Endometrial microvascular endothelial cells (primary cell): ENCODE results near the gene CEP72. TPM values are rescaled to one million over a fixed set of nuclear protein-coding genes. Genes with fewer than 3 reads are reported as not detected.

Source experiments
- in situ Hi-C: cut with HindIII; loops from 2 replicates; pipeline ENCODE4 v1.10.0; 2017; ENCODE audit warnings: low sequenced_read_pairs, low pct_unique_long_range_greater_than_20kb; ENCODE audit errors: inconsistent ontology term
- total RNA-seq: library from RNA; depleted of rRNA; stranded (reverse); fragments of >200 nt; gene quantifications from one replicate; pipeline ENCODE4 v1.2.3, GENCODE V29; 2015; ENCODE audit errors: inconsistent ontology term

Gene CEP72
- total RNA-seq, 1 donor from 2014 or later: 8.9 TPM

- in situ Hi-C loops: loop anchor here (10.0 kb wide), 1 partner anchor 241 kb away; no protein-coding TSS in a partner anchor
Measured at GRCh38 chr5:663436-664342, 51.5 kb downstream of the CEP72 start.

GRCh38 chr5:664343-664993 is 52.3 kb downstream of the CEP72 start:
- in situ Hi-C loops: loop anchor here (10.0 kb wide), 1 partner anchor 240 kb away; no protein-coding TSS in a partner anchor

- in situ Hi-C loops: loop anchor here (10.0 kb wide), 1 partner anchor 240 kb away; no protein-coding TSS in a partner anchor
Measured at GRCh38 chr5:664994-665360, 52.8 kb downstream of the CEP72 start.

- in situ Hi-C loops: loop anchor here (10.0 kb wide), 1 partner anchor 239 kb away; no protein-coding TSS in a partner anchor
Measured at GRCh38 chr5:665541-665955, 53.4 kb downstream of the CEP72 start.

- in situ Hi-C loops: loop anchor here (10.0 kb wide), 1 partner anchor 239 kb away; no protein-coding TSS in a partner anchor
Measured at GRCh38 chr5:665956-666711, 54.0 kb downstream of the CEP72 start.

- in situ Hi-C loops: loop anchor here (10.0 kb wide), 1 partner anchor 238 kb away; no protein-coding TSS in a partner anchor
Measured at GRCh38 chr5:666816-667498, 54.8 kb downstream of the CEP72 start.

- in situ Hi-C loops: loop anchor here (10.0 kb wide), 1 partner anchor 236 kb away; no protein-coding TSS in a partner anchor
Measured at GRCh38 chr5:668283-668995, 56.3 kb downstream of the CEP72 start.

- in situ Hi-C loops: loop anchor here (10.0 kb wide), 1 partner anchor 236 kb away; no protein-coding TSS in a partner anchor
Measured at GRCh38 chr5:669111-669841, 57.1 kb downstream of the CEP72 start.

GRCh38 chr5:669842-670395 is 57.8 kb downstream of the CEP72 start:
- in situ Hi-C loops: loop anchor here (10.0 kb wide), 1 partner anchor 235 kb away; no protein-coding TSS in a partner anchor

- in situ Hi-C loops: no loop called here
Measured at GRCh38 chr5:670396-671270, 58.5 kb downstream of the CEP72 start.

- in situ Hi-C loops: no loop called here
Measured at GRCh38 chr5:671459-672328, 59.6 kb downstream of the CEP72 start.

GRCh38 chr5:672329-673160 is 60.4 kb downstream of the CEP72 start:
- in situ Hi-C loops: no loop called here

- in situ Hi-C loops: no loop called here
Measured at GRCh38 chr5:673161-673830, 61.2 kb downstream of the CEP72 start.
